Fibroblast of villous mesenchyme (primary cell): ENCODE measurements around the gene TRAPPC6A. TPM values are rescaled to one million over a fixed set of nuclear protein-coding genes. Genes with fewer than 3 reads are reported as not detected.

Experiments
- DNase-seq: peaks from one replicate; pipeline ENCODE4 v3.0.0-alpha.2; 2010; ENCODE audit warnings: low read depth
- H3K4me3 ChIP-seq: 2 replicates; pipeline ENCODE4 v1.5.1; 2011; ENCODE audit warnings: low read depth, mild to moderate bottlenecking, low read length
- total RNA-seq: library from RNA; depleted of rRNA; stranded (reverse); fragments of >200 nt; gene quantifications from 2 replicates; pipeline ENCODE4 v1.2.3, GENCODE V29; 2012
- TF ChIP-seq, protein P1 (sequence below): IDR thresholded peaks from 2 replicates; pipeline ENCODE4 v1.5.1; 2012; ENCODE audit warnings: low read depth, mild to moderate bottlenecking, low read length; ENCODE audit not compliant: insufficient read depth

The TRAPPC6A gene
- total RNA-seq, 1 donor: 3.9 TPM

DNA sequence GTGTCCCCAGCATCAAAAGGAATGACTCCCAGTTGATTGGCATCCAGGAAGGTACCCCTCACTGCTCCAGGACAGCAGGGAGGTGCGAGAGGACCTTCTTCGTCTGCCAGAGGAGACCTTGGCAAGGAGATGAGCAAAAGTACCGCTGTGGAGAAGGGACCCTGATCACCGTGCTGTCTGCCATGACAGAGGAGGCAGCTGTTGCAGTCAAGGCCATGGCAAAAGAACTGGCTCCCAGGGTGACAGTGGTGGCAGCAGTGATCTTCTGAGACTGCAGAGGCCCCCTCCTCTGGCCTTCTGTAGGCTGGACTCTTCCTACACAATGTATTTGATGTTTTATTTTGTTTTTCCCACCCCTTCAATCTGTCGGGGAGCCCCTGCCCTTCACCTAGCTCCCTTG, 49.2 kb downstream of the TRAPPC6A start:
- TF ChIP-seq, protein P1, sequence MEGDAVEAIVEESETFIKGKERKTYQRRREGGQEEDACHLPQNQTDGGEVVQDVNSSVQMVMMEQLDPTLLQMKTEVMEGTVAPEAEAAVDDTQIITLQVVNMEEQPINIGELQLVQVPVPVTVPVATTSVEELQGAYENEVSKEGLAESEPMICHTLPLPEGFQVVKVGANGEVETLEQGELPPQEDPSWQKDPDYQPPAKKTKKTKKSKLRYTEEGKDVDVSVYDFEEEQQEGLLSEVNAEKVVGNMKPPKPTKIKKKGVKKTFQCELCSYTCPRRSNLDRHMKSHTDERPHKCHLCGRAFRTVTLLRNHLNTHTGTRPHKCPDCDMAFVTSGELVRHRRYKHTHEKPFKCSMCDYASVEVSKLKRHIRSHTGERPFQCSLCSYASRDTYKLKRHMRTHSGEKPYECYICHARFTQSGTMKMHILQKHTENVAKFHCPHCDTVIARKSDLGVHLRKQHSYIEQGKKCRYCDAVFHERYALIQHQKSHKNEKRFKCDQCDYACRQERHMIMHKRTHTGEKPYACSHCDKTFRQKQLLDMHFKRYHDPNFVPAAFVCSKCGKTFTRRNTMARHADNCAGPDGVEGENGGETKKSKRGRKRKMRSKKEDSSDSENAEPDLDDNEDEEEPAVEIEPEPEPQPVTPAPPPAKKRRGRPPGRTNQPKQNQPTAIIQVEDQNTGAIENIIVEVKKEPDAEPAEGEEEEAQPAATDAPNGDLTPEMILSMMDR: no peak
- DNase-seq: no peak
- no peak overlapping the region for H3K4me3 ChIP-seq

DNA sequence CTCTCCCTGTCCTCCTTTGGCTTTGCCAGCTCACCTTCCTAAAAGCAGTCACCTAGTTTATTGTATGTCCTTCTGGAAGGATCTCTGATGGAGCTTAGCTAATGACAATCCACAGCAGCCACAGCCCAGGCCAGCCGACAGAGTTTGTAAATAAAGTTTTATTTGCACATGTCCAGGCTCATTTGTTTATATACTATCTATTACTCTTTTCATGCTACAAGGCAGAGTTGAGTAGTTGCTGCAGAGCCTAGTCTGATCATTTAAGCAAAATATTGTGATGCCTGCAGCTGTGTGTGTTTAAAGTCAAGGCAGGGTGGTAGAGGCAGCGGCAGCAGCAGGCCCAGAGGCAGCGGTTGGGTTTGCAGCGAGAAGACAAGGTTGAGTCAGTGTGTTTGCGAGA, 49.9 kb downstream of the TRAPPC6A start:
- no peak overlapping the region for H3K4me3 ChIP-seq
- DNase-seq: no peak
- TF ChIP-seq, protein P1: no peak

DNA sequence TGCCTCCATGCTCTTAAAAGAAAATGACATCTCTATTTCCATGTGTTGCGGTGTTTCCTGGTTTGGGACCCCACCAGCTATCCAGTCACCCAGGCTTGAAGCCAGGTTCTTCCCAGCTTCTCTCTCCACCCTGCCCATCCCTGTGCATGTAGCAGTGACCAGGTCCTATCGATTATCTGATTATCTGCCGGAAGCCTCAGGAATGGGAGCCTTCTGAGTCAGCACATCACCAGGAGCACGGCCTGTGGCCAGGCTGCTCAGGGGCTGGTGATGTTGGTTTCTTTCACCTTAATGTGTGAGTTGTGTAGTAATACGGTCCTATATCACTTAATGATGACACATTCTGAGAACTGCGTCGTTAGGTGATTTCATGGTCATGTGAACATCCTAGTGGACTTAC, 51.4 kb downstream of the TRAPPC6A start:
- TF ChIP-seq, protein P1: no peak
- no peak for DNase-seq
- H3K4me3 ChIP-seq: no peak overlapping the region

DNA sequence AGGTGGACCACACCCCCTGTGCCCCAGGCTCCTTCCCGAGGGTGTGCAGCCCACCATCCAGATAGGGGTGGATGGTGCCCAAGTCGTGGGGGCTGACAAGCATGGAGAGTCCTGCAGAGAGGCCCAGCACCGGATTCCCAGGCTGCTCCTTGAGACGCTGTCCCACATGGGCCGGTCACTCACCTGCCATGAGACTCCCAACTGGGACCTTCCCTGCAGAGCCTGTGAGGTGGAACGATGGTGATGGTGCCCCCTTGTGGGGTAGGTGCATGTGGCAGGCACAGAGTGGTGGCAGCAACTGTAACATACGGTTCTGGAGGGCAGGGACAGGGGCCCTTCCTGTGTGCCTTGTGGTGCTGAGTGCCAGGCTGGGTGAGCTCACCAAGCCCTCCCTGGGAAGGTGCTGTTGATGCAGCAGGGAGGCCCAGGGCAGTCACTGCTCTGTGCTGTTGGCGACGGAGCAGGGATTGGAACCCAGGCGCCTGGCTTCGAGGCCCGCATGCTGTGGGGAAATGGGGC, 52.0 kb downstream of the TRAPPC6A start:
- peak; percentile 53 for DNase-seq
- TF ChIP-seq, protein P1: peak; percentile 85
- no peak overlapping the region for H3K4me3 ChIP-seq

DNA sequence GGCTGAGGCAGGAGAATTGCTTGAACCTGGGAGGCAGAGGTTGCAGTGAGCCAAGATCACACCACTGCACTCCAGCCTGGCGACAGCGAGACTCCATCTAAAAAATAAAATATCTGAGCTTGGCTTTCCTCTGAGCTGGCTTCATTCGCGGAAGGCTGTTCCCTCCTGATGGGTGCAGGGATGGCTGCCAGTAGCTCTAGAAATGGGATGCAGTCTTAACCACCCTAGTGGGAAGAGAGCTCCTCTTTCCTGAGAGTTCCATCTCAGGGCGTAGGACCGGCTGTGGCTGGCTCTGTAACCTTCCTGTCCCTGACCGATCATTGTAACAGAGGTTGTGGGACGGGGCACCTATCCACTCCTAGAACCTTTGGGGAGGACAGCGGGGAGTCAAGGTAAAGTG, 52.7 kb downstream of the TRAPPC6A start:
- no peak overlapping the region for H3K4me3 ChIP-seq
- no peak for DNase-seq
- TF ChIP-seq, protein P1: no peak

DNA sequence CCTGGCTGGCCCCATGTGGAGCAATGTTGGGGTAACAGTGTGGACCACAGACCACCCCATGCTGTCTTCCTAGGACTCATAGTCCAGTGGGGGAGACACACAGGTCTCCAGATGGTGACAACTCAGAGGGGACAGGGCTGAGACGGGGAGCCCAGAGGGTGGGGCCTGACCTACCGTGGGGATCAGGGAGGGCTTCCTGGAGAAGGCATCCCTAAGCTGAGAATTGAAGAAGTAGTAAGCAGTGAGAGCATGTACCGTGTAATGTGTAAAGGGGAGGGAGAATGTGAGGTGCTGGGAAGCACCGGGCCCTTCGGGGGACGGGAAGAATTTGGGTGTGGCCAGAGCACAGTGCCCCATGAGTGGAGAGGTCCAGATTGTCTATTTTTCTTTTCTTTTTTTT, 54.0 kb downstream of the TRAPPC6A start:
- no peak for DNase-seq
- TF ChIP-seq, protein P1: no peak
- H3K4me3 ChIP-seq: no peak overlapping the region

DNA sequence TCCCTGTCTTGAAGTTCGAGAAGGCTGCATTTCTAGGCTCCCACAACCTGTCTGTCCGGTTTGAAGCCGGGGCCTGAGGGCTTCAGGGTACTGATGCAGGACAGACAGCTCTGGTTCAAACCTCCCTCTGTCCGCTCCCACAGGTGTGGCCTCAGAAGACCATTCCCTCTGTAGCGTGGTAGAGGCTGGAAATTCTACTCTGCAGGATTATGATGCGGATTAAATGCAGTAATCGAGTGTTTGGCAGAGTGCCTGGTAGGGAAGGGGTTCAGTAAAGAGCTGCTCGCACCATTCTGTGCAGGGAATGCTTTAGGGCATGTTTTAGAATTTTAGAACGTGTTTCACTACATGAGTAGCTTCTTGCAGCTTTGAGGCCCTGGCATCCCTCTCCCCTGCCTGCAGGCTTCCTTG, 54.6 kb downstream of the TRAPPC6A start:
- TF ChIP-seq, protein P1: no peak
- H3K4me3 ChIP-seq: no peak overlapping the region
- DNase-seq: no peak
